Hematopoietic multipotent progenitor cell treated with erythropoietin and hydrocortisone succinate and interleukin-3 and kit ligand, for 15 days (in vitro differentiated cells): ENCODE measurements around the gene EIF1AD.
"Not testable (repeated sequence)": the region's sequence is repeated elsewhere in the genome, so short reads cannot be mapped to it uniquely, and the experiment has no call there.

Experiments used
- DNase-seq: peaks from one replicate; pipeline ENCODE4 v3.0.0-alpha.2; 2015; ENCODE audit warnings: low spot score

EIF1AD gene

GRCh38 chr11:66020618-66021357, 18.8 kb upstream of the EIF1AD start:
- no peak for DNase-seq

DNA sequence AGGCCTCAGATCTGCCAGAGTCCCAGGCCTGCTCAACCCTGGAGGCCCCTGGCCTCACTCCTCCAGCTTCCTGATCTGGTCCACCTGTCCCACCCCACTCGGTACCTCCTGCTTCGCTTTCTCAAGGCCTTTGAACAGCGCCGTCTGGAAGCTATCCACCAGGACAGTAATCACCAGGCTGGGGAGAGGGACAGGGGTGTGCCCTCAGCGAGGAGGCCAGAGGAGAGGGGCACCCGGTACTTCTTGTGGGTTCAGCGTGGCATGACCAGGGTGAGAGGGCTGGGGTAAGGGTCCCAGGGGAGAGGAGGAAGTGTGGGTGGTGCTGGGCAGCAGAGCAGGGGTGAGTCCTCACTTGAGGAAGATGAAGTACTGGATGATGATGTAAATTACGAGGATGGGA, 18.3 kb upstream of the EIF1AD start:
- no peak for DNase-seq

- DNase-seq = no peak
Observed at GRCh38 chr11:66017321-66017720, 15.4 kb upstream of the EIF1AD start.

DNA sequence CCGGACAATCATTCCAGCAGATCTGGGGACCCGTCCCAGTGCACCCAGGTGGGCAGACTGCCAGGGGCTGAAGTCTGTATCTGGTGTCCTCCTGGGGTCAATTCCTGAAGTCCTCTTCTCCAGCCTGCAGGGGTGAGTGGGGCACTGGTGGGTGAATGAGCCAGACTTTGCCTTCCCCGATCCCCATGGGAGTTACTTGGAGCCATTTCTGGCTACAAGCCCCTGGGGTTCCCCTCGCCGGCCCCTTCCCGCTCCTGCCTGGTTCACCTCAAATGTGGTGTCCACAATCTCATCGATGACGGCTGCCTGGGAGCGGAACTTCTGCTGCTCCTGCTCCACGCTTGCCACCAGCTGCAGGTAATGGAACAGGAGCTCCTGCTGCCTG, 14.8 kb upstream of the EIF1AD start:
- DNase-seq = no peak

DNA sequence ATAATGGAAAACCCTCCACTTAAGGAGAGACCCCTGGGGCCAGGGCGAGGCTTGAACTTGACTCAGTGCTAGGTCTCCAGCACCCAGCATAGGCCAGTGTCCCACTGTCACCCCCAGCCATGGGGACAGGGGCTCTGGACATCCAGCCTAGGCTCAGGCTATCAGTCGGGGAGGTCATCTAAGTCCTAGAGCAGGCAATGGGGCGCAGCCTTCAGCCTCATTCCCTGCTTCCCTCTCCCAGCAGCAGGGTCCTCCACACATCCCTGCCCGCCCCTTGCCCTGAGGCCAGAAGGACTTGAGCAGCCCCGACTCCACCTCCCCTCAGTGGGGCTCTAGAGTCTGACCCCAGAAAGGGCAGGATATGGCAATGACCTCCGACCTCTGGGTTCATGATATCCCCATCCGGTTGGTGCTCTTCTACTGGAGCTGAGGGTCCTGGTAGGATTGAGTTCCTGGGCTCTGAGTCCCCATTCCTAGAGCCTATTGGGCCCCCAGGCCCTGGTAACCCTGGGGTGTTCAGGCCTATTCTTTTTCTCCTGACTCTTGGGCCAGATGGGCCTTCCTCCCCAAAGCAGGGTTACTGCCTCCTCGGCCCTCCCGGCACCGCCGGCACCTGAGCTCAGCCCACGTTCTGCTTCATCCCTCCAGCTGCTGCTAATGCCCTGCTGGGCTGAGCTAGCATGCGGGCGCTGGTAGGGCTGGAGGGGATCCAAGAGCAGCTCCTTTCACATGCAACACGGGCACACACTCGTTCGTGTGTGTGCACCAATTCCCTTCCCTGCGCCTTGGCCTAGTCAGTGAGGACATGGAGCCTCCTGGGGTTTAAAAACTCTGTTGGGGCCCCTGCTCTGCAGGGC, 14.2 kb upstream of the EIF1AD start:
- DNase-seq = no peak

- no peak for DNase-seq
Observed at GRCh38 chr11:66015454-66015881, 13.5 kb upstream of the EIF1AD start.

- DNase-seq = no peak
Observed at GRCh38 chr11:66014804-66015453, 13.0 kb upstream of the EIF1AD start.

DNA sequence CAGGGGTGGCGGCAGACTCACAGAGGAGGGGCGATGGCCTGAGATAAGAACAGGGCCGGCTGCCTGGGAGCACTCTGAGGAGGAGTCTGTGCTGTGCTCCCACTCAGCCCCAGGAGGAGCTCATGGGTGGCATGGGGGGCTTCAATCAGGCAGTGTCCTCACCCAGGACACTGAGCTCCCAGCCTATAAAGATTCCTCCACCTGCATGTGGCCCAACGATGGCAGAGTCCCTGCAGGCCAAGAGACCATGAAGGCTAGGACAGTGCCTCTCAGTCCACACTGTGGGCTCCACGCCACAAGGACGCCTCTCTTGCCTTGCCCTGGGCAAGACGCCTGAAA, 11.8 kb upstream of the EIF1AD start:
- DNase-seq = no peak

GRCh38 chr11:66012946-66013761, 11.2 kb upstream of the EIF1AD start:
- no peak for DNase-seq

DNA sequence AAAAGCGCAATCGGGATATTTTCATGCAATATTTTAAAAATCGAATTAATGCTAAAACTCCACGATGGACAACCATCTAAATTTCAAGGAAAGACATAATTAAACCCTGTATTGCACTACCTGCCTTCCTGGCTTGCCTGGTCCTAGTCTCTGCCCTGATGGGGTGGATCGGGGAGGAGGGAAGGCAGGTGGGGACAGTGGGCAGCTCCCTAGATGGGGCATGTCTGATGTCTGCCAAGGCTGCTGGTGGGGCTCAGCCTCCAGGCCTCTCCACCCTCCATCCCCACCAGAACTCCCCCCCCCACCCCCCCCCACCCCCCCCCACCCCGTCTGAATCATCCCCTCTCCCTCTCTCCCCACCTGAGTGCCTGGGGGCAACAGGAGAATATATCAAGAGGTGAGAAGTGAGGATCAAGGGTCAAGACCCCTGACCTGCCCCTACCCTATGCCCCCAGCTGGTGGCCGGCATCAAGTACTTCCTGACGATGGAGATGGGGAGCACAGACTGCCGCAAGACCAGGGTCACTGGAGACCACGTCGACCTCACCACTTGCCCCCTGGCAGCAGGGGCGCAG, 10.5 kb upstream of the EIF1AD start:
- DNase-seq = no peak

DNA sequence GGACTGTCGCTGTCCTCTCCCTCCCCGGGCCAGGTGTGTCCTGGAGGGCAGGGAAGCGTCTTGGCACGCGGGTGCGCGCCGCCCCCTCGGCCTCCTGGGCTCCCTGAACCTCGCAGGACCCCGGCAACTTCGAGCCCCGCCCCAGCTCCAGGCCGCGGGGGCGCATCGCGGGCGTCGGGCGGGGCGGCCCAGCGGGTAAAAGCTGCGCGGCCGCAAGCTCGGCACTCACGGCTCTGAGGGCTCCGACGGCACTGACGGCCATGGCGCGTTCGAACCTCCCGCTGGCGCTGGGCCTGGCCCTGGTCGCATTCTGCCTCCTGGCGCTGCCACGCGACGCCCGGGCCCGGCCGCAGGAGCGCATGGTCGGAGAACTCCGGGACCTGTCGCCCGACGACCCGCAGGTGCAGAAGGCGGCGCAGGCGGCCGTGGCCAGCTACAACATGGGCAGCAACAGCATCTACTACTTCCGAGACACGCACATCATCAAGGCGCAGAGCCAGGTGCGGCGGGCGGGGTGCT, 9.9 kb upstream of the EIF1AD start, which contains the start of gene CST6:
CST6 (plus strand) TSS at position 224 of the 519 bp plus-strand sequence; CDS start at position 261, 37 bp downstream.
- no peak for DNase-seq

DNA sequence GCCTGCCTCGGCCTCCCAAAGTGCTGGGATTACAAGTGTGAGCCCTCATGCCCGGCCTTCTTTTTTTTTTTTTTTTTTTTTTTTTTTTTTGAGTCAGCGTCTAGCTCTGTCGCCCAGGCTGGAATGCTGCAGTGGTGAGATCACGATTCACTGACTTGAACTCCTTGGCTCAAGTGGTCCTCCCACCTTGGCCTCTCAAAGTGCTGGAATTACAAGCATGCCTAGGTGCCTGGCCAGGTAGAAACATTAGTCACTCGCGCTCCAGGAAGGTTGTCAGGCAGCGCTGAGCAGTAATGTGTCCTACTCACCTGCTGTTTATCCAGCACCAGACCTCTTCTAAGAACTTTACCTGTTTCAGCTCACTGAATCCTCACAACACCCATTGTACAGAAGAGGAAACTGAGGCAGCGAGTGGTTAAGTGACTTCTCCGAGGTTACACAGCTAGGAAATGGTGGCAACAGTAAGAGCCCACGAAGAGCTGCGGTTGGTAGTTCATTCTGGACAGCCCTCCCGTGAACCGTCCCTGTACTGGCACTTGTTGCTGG, 9.4 kb upstream of the EIF1AD start:
- DNase-seq = no peak

- not testable (repeated sequence) for DNase-seq
Observed at GRCh38 chr11:66010036-66010435, 8.1 kb upstream of the EIF1AD start.

GRCh38 chr11:66008468-66009101, 6.6 kb upstream of the EIF1AD start:
- no peak for DNase-seq

GRCh38 chr11:66008095-66008467, 6.1 kb upstream of the EIF1AD start:
- DNase-seq = no peak

GRCh38 chr11:66007201-66007634, 5.3 kb upstream of the EIF1AD start:
- DNase-seq = no peak

DNA sequence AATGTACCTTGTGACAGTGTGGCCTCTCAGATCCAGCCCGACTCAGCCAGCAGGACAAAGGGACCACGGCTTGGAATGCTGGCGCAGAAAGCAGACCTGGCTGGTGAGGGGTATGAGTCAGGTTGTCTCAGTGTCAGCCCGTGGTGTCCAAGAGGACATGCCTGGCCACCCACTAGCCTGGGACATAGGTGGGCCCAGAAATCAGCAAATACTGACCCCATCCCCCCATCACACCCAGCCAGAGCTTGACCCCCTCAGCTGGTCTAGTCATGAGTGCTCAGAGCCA, 4.9 kb upstream of the EIF1AD start:
- no peak for DNase-seq

- no peak for DNase-seq
Observed at GRCh38 chr11:66006134-66006890, 4.4 kb upstream of the EIF1AD start.

GRCh38 chr11:66004186-66004585, 2.2 kb upstream of the EIF1AD start:
- no peak for DNase-seq

DNA sequence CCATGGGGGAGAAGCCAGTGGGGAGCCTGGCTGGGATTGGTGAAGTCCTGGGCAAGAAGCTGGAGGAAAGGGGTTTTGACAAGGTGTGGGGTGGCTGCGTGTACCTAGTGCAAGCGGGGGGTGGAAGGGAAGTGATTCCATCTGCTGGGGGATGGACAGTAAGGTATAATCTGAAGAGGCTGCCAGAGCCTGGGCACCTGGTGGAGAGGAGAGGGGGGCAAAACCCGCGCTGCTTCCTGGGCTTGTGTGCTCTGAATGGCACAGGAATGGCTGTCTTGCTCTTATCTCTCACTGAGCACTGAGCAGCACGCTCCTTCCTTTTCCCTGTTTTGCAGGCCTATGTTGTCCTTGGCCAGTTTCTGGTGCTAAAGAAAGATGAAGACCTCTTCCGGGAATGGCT, 1.3 kb upstream of the EIF1AD start:
- no peak for DNase-seq
